Measurements from ENCODE around the gene CCR9.

CCR9 gene

GRCh38 chr3:45921158-45922038 is 35.1 kb downstream of the CCR9 start:
- no peaks in the 10 kb centered on the region for H3F3A ChIP-seq (ENCODE audit: low read depth)
- H3K4me2 ChIP-seq (ENCODE audit: low read depth, low read length, poor library complexity, severe bottlenecking) = no peak overlapping the region
- H3K9me2 ChIP-seq (replicated peaks; ENCODE audit: low read depth, low read length) = no peaks in the 10 kb centered on the region
- H3K4me3 ChIP-seq (ENCODE audit: low read length, poor library complexity, severe bottlenecking) = no peak overlapping the region
- no peaks in the 10 kb centered on the region for H4K20me1 ChIP-seq (ENCODE audit: insufficient read depth, low read length, poor library complexity, severe bottlenecking)
- H3K9ac ChIP-seq (ENCODE audit: low read depth, low read length, poor library complexity, severe bottlenecking) = no peak overlapping the region
- H2AFZ ChIP-seq (ENCODE audit: low read length) = no peak overlapping the region
- H3K4me1 ChIP-seq (ENCODE audit: insufficient read depth, low read length, poor library complexity, severe bottlenecking) = peaks cover 16% of the 10 kb centered on the region
- no peaks in the 10 kb centered on the region for H3K79me2 ChIP-seq (ENCODE audit: insufficient read depth, low read length)
- no peaks in the 10 kb centered on the region for H3K9me3 ChIP-seq (ENCODE audit: insufficient read depth, low read depth, low read length)
- no peak for TF ChIP-seq EZH2phosphoT487 (IDR thresholded peaks at IDR 0.05; ENCODE audit: borderline replicate concordance)
- no peak for TF ChIP-seq CTCF (conservative IDR thresholded peaks at IDR 0.05; ENCODE audit: low read length)
- H3K27me3 ChIP-seq (ENCODE audit: insufficient read depth, low read length, poor library complexity, severe bottlenecking) = no peaks in the 10 kb centered on the region
- peaks cover 26% of the 10 kb centered on the region; the same call in 1 of the 2 replicates for H3K36me3 ChIP-seq (ENCODE audit: insufficient read depth, low read length)

- Histone ChIP-seq H3K27me3 (ENCODE audit: insufficient read depth, low read length, poor library complexity, severe bottlenecking) (no peaks in the 10 kb centered on the region), H3K9me2 (replicated peaks; ENCODE audit: low read depth, low read length) (no peaks in the 10 kb centered on the region), H3K4me2 (ENCODE audit: low read depth, low read length, poor library complexity, severe bottlenecking) (no peak overlapping the region), H3K36me3 (ENCODE audit: insufficient read depth, low read length) (peaks cover 26% of the 10 kb centered on the region; the same call in 1 of the 2 replicates), H3K79me2 (ENCODE audit: insufficient read depth, low read length) (no peaks in the 10 kb centered on the region), H3F3A (ENCODE audit: low read depth) (no peaks in the 10 kb centered on the region), H3K9me3 (ENCODE audit: insufficient read depth, low read depth, low read length) (no peaks in the 10 kb centered on the region), H4K20me1 (ENCODE audit: insufficient read depth, low read length, poor library complexity, severe bottlenecking) (no peaks in the 10 kb centered on the region), H2AFZ (ENCODE audit: low read length) (no peak overlapping the region), H3K9ac (ENCODE audit: low read depth, low read length, poor library complexity, severe bottlenecking) (no peak overlapping the region), H3K4me3 (ENCODE audit: low read length, poor library complexity, severe bottlenecking) (no peak overlapping the region), H3K4me1 (ENCODE audit: insufficient read depth, low read length, poor library complexity, severe bottlenecking) (peaks cover 11% of the 10 kb centered on the region)
- TF ChIP-seq EZH2phosphoT487 (IDR thresholded peaks at IDR 0.05; ENCODE audit: borderline replicate concordance) = no peak
- no peak for TF ChIP-seq CTCF (conservative IDR thresholded peaks at IDR 0.05; ENCODE audit: low read length)
Measured at GRCh38 chr3:45922039-45922326, 35.6 kb downstream of the CCR9 start.

- TF ChIP-seq EZH2phosphoT487 (IDR thresholded peaks at IDR 0.05; ENCODE audit: borderline replicate concordance) = no peak
- no peak for TF ChIP-seq CTCF (conservative IDR thresholded peaks at IDR 0.05; ENCODE audit: low read length)
- Histone ChIP-seq H3K36me3 (ENCODE audit: insufficient read depth, low read length) (peaks cover 31% of the 10 kb centered on the region; the same call in 1 of the 2 replicates), H2AFZ (ENCODE audit: low read length) (no peak overlapping the region), H3F3A (ENCODE audit: low read depth) (no peaks in the 10 kb centered on the region), H3K4me3 (ENCODE audit: low read length, poor library complexity, severe bottlenecking) (no peak overlapping the region), H3K9ac (ENCODE audit: low read depth, low read length, poor library complexity, severe bottlenecking) (no peak overlapping the region), H3K9me3 (ENCODE audit: insufficient read depth, low read depth, low read length) (no peaks in the 10 kb centered on the region), H3K79me2 (ENCODE audit: insufficient read depth, low read length) (no peaks in the 10 kb centered on the region), H3K9me2 (replicated peaks; ENCODE audit: low read depth, low read length) (no peaks in the 10 kb centered on the region), H4K20me1 (ENCODE audit: insufficient read depth, low read length, poor library complexity, severe bottlenecking) (no peaks in the 10 kb centered on the region), H3K4me2 (ENCODE audit: low read depth, low read length, poor library complexity, severe bottlenecking) (no peak overlapping the region), H3K27me3 (ENCODE audit: insufficient read depth, low read length, poor library complexity, severe bottlenecking) (no peaks in the 10 kb centered on the region), H3K4me1 (ENCODE audit: insufficient read depth, low read length, poor library complexity, severe bottlenecking) (peaks cover 11% of the 10 kb centered on the region)
Measured at GRCh38 chr3:45922950-45923590, 36.7 kb downstream of the CCR9 start.

Measured in Loucy (cell line).